Panc1 (cell line): ENCODE data around the gene NPIPB6. TPM values are rescaled to one million over a fixed set of nuclear protein-coding genes. Genes with fewer than 3 reads are reported as not detected.
"Not testable (repeated sequence)": the region's sequence is repeated elsewhere in the genome, so short reads cannot be mapped to it uniquely, and the experiment has no call there.

Experiments used
- ATAC-seq: fragments of 200-7000 bp; cut with Tn5 transposase; 2 replicates; pipeline ENCODE4 v1.9.1; 2020; ENCODE audit warnings: mild to moderate bottlenecking, moderate library complexity
- BruUV-seq: library from RNA; stranded (reverse); fragments of 400-500 nt; replicated peaks from 2 replicates; lab custom pipeline; 2021; lab: Mats Ljungman, UMichigan
- CTCF ChIA-PET: fragments of 300-600 bp; sonication (Branson Sonifier 250); formaldehyde crosslinking; loops from one replicate; lab custom pipeline; 2022; ENCODE audit warnings: antibody characterized with exemption; lab: Charles Lee
- POLR2A ChIA-PET: fragments of 300-600 bp; sonication (Branson Sonifier 250); formaldehyde crosslinking; loops from one replicate; lab custom pipeline; 2022; ENCODE audit warnings: antibody characterized with exemption; lab: Charles Lee
- DNase-seq: peaks from one replicate; pipeline ENCODE4 v3.0.0-alpha.2; 2010; ENCODE audit warnings: low read depth, low spot score
- H3K27ac ChIP-seq: 2 replicates; pipeline ENCODE4 v1.5.1; 2011; ENCODE audit warnings: mild to moderate bottlenecking, low read length, inconsistent platforms
- H3K27me3 ChIP-seq: fragments of 200-500 bp; sonication (Bioruptor generic); 2 replicates; pipeline ENCODE4 v1.6.0; 2014; ENCODE audit warnings: low read length, inconsistent platforms; ENCODE audit not compliant: control insufficient read depth, insufficient read depth
- H3K36me3 ChIP-seq: fragments of 200-500 bp; sonication (Bioruptor generic); 2 replicates; pipeline ENCODE4 v1.5.1; 2014; ENCODE audit warnings: inconsistent platforms, mild to moderate bottlenecking, low read length, moderate library complexity; ENCODE audit not compliant: control insufficient read depth, insufficient read depth
- H3K4me1 ChIP-seq: 2 replicates; pipeline ENCODE4 v1.5.1; 2011; ENCODE audit warnings: inconsistent platforms, mild to moderate bottlenecking, low read length, moderate library complexity; ENCODE audit not compliant: control insufficient read depth, insufficient read depth
- H3K4me3 ChIP-seq, 2 experiments: 2 replicates each; pipeline ENCODE4 v1.5.1; 2011 to 2012; ENCODE audit warnings: low read depth in 2 of 2, low read length in 2 of 2, mild to moderate bottlenecking in 2 of 2, inconsistent platforms in 1 of 2, moderate library complexity in 1 of 2
- H3K9me3 ChIP-seq: fragments of 200-500 bp; sonication (Bioruptor generic); 2 replicates; pipeline ENCODE4 v1.5.1; 2014; ENCODE audit warnings: low read depth, mild to moderate bottlenecking, inconsistent platforms, low read length, moderate library complexity; ENCODE audit not compliant: control insufficient read depth, insufficient read depth
- REST ChIP-seq, 2 experiments: IDR thresholded peaks; 2 replicates each; pipeline ENCODE4 v1.6.1; 2011 to 2012; ENCODE audit warnings: low read depth in 2 of 2, control low read depth in 1 of 2, low read length in 1 of 2, mild to moderate bottlenecking in 1 of 2, moderate library complexity in 1 of 2; ENCODE audit not compliant: insufficient read depth in 1 of 2
- in situ Hi-C: cut with HindIII; loops from 2 replicates; pipeline ENCODE4 v1.10.0; 2016; ENCODE audit warnings: low sequenced_read_pairs, low pct_unique_long_range_greater_than_20kb
- intact Hi-C: fragments of 100-400 bp; cut with micrococcal nuclease; formaldehyde crosslinking; loops from one replicate; pipeline ENCODE4 v1.10.0; 2022; ENCODE audit not compliant: unreplicated experiment
- total RNA-seq: library from RNA; stranded (reverse); gene quantifications from one replicate; pipeline ENCODE4 v1.2.1, GENCODE V29; 2021; ENCODE audit not compliant: unreplicated experiment
- TF ChIP-seq, protein P1 (sequence below): fragments of 450-650 bp; IDR thresholded peaks from 2 replicates; pipeline ENCODE4 v1.5.1; 2017; ENCODE audit warnings: mild to moderate bottlenecking

The NPIPB6 gene
- total RNA-seq, 1 experiment from 2014 or later, result 1.3 TPM

- H3K4me3 ChIP-seq, H3K9me3 ChIP-seq, H3K36me3 ChIP-seq, DNase-seq, BruUV-seq, POLR2A ChIA-PET, in situ Hi-C loops, H3K27me3 ChIP-seq, H3K4me1 ChIP-seq, ATAC-seq, H3K27ac ChIP-seq, intact Hi-C loops: not testable (repeated sequence)
- CTCF ChIA-PET, result interaction anchor here (0.6 kb wide), 1 partner anchor 143 kb away, joined by 4 read pairs; no protein-coding TSS in a partner anchor
These were observed 30.7 kb downstream of the NPIPB6 start for GRCh38 chr16:28332632-28333031.

DNA sequence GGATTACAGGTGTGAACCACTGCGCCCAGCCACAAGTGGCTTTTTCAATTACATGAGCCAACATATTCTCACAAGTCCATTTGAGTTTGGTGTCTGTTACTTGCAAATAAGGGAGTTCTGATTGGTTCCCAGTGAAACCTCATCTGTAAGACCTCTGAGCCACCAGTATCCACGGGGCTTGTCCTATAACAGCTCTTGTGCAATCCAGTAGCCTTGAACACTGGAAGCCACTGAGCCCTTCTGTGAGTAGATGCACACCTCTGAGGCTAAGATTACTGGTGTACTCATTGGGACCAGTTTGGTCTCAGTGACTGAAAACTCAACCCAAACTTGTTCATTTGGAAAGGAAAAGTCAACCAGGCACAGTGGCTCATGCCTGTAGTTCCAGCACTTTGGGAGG, 32.3 kb downstream of the NPIPB6 start:
- ATAC-seq, CTCF ChIA-PET, POLR2A ChIA-PET, BruUV-seq, H3K27me3 ChIP-seq, H3K36me3 ChIP-seq, intact Hi-C loops, DNase-seq, in situ Hi-C loops, H3K4me3 ChIP-seq, H3K9me3 ChIP-seq, H3K4me1 ChIP-seq, H3K27ac ChIP-seq: not testable (repeated sequence)

- intact Hi-C loops, BruUV-seq, H3K4me3 ChIP-seq, H3K27me3 ChIP-seq, H3K36me3 ChIP-seq, H3K9me3 ChIP-seq, H3K27ac ChIP-seq, CTCF ChIA-PET, in situ Hi-C loops, POLR2A ChIA-PET, ATAC-seq, H3K4me1 ChIP-seq, DNase-seq: not testable (repeated sequence)
These were observed 33.1 kb downstream of the NPIPB6 start for GRCh38 chr16:28330232-28330631.

DNA sequence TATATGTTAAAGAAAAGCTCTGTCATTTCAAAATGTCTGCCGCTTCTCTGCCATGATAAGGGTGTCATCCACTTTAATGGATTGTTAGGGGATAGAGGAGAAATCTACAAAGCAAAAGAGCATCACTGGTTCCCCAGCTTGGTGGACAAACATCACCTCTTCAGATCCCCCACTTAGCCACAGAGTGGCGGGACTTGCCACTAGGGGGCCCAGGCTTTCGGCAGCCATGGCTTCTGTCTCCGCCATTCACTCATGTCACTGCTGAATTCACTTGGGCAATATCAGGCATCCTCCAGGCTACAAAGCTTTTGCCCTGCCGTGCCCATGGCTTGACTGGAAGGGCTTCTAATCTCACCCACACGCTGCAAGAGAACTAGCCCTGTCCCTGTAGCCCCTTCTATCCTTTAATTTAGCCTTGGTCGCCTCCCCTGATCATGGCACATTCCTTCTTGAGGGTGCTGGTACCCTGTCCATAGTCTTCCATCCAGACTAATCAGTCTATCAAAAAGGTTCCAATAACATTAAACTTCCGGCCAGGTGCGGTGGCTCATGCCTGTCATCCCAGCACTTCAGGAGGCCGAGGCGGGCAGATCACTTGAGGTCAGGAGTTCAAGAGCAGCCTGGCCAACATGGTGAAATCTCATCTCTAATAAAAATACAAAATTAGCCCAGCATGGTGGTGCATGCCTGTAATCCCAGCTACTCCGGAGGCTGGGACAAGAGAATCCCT, 36.3 kb downstream of the NPIPB6 start:
- ATAC-seq (peak; percentile 64; the same call in 1 of the 2 replicates), DNase-seq (no peak)
- H3K4me3 ChIP-seq, result no peak overlapping the region
- H3K4me1 ChIP-seq, result peaks cover 5% of the 10 kb centered on the region; the same call in 1 of the 2 replicates
- no peaks in the 10 kb centered on the region for H3K36me3 ChIP-seq
- no peaks in the 10 kb centered on the region for H3K27me3 ChIP-seq
- BruUV-seq, result no TSS peak
- H3K27ac ChIP-seq, result no peak overlapping the region
- in situ Hi-C loops (no loop called here), intact Hi-C loops (no loop called here)
- H3K9me3 ChIP-seq, result no peaks in the 10 kb centered on the region
- ChIA-PET CTCF (no interaction called here), POLR2A (no interaction called here)
- TF ChIP-seq REST (IDR thresholded peaks at IDR 0.05; ENCODE audit: insufficient read depth in 1 of 2, low read depth in 2 of 2, low read length in 1 of 2), result no peak
- TF ChIP-seq, protein P1, sequence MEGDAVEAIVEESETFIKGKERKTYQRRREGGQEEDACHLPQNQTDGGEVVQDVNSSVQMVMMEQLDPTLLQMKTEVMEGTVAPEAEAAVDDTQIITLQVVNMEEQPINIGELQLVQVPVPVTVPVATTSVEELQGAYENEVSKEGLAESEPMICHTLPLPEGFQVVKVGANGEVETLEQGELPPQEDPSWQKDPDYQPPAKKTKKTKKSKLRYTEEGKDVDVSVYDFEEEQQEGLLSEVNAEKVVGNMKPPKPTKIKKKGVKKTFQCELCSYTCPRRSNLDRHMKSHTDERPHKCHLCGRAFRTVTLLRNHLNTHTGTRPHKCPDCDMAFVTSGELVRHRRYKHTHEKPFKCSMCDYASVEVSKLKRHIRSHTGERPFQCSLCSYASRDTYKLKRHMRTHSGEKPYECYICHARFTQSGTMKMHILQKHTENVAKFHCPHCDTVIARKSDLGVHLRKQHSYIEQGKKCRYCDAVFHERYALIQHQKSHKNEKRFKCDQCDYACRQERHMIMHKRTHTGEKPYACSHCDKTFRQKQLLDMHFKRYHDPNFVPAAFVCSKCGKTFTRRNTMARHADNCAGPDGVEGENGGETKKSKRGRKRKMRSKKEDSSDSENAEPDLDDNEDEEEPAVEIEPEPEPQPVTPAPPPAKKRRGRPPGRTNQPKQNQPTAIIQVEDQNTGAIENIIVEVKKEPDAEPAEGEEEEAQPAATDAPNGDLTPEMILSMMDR, result peak; percentile 92
